Raji (cell line): ENCODE measurements around the gene RBM33.

Source experiments
- POLR2A ChIP-seq: IDR thresholded peaks from 2 replicates; pipeline ENCODE4 v1.6.1; 2011; ENCODE audit warnings: low read depth, low read length, control low read depth; ENCODE audit not compliant: insufficient read depth

RBM33 gene

GRCh38 chr7:155792315-155792960, 148.0 kb downstream of the RBM33 start:
- TF ChIP-seq POLR2A = no peak

- TF ChIP-seq POLR2A = no peak
Measured at GRCh38 chr7:155792999-155793560, 148.6 kb downstream of the RBM33 start.

DNA sequence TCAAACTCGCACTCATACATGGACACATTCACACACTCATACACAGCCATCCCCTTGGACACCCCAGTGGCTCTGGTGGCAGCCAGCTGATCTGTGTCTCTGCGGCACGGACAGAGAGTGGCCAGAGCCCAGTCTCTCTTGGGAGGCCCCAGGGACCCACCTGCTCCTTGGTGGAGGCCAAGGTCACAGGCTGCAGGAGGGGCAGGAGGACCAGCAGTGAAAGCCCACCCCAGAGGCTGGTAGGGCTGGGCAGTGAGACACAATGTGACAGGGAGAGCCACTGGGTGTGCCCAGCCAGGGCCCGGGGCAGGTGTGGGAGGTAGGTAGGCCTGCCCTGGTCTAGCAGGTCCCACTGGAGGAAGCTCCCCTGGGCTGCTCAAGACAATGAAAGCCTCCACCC, 149.3 kb downstream of the RBM33 start:
- TF ChIP-seq POLR2A = no peak

GRCh38 chr7:155794196-155794595, 149.7 kb downstream of the RBM33 start:
- no peak for TF ChIP-seq POLR2A

GRCh38 chr7:155795401-155795800, 150.9 kb downstream of the RBM33 start:
- TF ChIP-seq POLR2A = no peak

GRCh38 chr7:155795951-155796350, 151.5 kb downstream of the RBM33 start:
- TF ChIP-seq POLR2A = no peak

GRCh38 chr7:155796381-155797261, 152.2 kb downstream of the RBM33 start:
- TF ChIP-seq POLR2A = no peak

GRCh38 chr7:155797262-155798250, 153.1 kb downstream of the RBM33 start:
- no peak for TF ChIP-seq POLR2A

- TF ChIP-seq POLR2A = no peak
Measured at GRCh38 chr7:155798673-155799439, 154.4 kb downstream of the RBM33 start.

DNA sequence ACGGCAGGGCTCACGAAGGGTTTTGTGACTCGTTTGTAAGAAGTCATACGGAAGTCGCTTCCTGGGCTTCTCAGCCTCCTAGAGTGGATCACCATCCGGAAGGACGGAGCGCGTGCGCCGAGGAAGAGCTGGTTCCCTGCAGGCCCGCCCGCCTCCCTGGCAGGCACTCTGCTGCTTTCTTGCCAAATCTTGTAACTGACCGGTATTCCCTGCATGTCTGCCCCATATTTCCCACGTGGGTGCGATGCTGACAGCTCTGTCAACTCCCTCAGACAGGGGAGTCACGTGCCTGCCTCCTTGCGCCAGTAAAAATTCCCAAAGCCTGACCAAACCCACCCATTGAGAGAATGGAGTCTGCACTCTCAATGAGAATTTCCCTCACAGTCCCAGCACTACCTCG, 155.1 kb downstream of the RBM33 start:
- TF ChIP-seq POLR2A = no peak

DNA sequence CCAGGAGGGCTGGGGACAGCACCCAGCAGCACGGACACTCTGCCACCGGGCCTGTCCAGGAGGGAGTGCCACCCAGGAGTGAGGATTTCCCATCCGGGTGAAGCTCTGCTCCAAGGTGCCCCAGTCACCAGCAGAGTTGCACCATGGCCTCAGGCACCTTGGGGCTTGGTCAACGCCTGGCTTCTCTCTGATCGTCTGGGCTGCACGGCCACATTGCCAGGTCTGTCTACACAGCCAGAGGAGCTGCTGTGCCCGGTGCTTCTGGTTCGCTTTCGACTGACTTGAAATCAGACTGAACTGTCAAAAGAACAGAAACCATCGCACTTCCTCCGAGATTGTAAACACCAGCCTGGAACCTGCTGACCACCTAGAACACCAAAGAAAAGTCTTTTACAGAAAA, 155.8 kb downstream of the RBM33 start:
- no peak for TF ChIP-seq POLR2A

GRCh38 chr7:155800741-155801267, 156.3 kb downstream of the RBM33 start:
- no peak for TF ChIP-seq POLR2A

GRCh38 chr7:155802291-155802690, 157.8 kb downstream of the RBM33 start:
- no peak for TF ChIP-seq POLR2A

- no peak for TF ChIP-seq POLR2A
Measured at GRCh38 chr7:155802906-155803417, 158.5 kb downstream of the RBM33 start.
